Lower leg skin (tissue), 4 donors: ENCODE measurements around the gene GAS7. TPM values are rescaled to one million over a fixed set of nuclear protein-coding genes. Genes with fewer than 3 reads are reported as not detected.

Source experiments
- DNase-seq, 2 donors: peaks; one replicate each; pipeline ENCODE4 v3.0.0-alpha.2; 2019; ENCODE audit warnings: low spot score in 2 of 2
- H3K4me3 ChIP-seq: fragments of 200-600 bp; sonication (generic); 2 replicates; pipeline ENCODE4 v1.5.1; 2017; ENCODE audit warnings: mild to moderate bottlenecking, low read depth; ENCODE audit not compliant: poor library complexity, severe bottlenecking
- CTCF ChIP-seq, 3 donors: fragments of 450-650 bp; IDR thresholded peaks; one replicate each; pipeline ENCODE4 v1.5.1; 2016; ENCODE audit warnings: antibody characterized with exemption in 3 of 3, mild to moderate bottlenecking in 3 of 3, moderate library complexity in 2 of 3
- POLR2A ChIP-seq, 2 donors: fragments of 450-650 bp; IDR thresholded peaks; one replicate each; pipeline ENCODE4 v1.6.1; 2016 to 2017; ENCODE audit warnings: antibody characterized with exemption in 2 of 2, mild to moderate bottlenecking in 1 of 2, moderate library complexity in 1 of 2
- WGBS, 2 donors: methylation state at CpG; one replicate each; pipeline ENCODE4 v1.1.5; 2018; 5-methylcytosine and 5-hydroxymethylcytosine counted together
- intact Hi-C: fragments of 100-400 bp; cut with DNase I; formaldehyde crosslinking; loops from one replicate; pipeline ENCODE4 v1.15.0; 2023; ENCODE audit warnings: low total_unique reads
- total RNA-seq, 4 donors: library from RNA; depleted of rRNA; stranded (reverse); fragments of >200 nt; gene quantifications; one replicate each; pipeline ENCODE4 v1.1.0, GENCODE V29; 2016

GAS7 gene
- total RNA-seq, 4 donors from 2014 or later = 97.8 to 148 (median 117) TPM

DNA sequence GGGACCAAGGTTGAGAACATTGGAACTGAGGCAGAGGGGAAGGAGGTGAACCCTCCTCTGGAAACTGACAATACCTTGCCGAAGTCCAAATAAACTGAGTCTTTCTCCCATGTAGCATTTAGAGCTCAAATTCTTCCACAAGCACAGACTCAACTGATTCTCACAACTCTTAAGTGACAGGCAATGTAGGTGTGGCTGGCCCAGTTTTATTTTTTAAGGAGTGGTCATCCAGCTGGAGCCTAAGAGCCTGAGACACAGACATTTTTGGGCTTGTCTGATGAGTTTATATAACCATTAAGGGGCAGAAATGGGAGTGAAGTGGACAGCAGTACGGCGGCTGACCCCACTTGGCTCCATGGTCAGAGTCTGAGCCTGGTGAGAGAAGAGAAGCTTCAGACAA lies 304.2 kb downstream of the GAS7 start:
- no peak for DNase-seq
- TF ChIP-seq CTCF (IDR thresholded peaks at IDR 0.05) (no peak), POLR2A (IDR thresholded peaks at IDR 0.05) (no peak)
- H3K4me3 ChIP-seq = no peak overlapping the region
- 80 to 91% methylated on average over 3 of the region's 3 CpGs for WGBS, 2 donors
- intact Hi-C loops = no loop called here

DNA sequence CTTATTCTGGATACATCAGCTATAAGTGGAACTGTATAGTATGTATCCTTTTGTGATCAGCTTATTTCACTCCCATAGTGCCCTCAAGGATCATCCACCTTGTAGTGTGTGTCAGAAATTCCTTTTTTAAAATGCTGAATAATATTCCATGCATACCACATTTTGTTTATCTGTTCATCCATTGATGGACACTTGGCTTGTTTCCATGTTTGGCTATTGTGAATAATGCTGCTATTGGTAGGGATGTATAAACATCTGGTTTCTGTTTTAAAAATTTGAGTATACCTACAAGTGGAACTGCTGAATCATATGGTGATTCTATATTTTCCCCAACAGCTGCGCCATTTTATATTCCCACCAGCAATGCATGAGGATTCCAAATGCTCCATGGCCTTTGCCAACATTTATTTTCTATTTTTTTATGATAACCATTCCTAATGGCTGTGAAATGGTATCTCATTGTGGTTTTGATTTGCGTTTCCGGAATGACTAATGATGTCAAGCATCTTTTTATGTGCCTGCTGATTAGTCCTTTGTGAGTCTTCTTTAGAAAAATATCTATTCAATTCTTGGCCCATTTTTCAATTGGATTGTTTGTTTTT lies 304.9 kb downstream of the GAS7 start:
- 43 to 46% methylated on average over 3 of the region's 3 CpGs for WGBS, 2 donors
- DNase-seq = no peak
- no peak for TF ChIP-seq CTCF (IDR thresholded peaks at IDR 0.05)
- no peak for TF ChIP-seq POLR2A (IDR thresholded peaks at IDR 0.05)
- no peak overlapping the region for H3K4me3 ChIP-seq
- intact Hi-C loops = no loop called here

DNA sequence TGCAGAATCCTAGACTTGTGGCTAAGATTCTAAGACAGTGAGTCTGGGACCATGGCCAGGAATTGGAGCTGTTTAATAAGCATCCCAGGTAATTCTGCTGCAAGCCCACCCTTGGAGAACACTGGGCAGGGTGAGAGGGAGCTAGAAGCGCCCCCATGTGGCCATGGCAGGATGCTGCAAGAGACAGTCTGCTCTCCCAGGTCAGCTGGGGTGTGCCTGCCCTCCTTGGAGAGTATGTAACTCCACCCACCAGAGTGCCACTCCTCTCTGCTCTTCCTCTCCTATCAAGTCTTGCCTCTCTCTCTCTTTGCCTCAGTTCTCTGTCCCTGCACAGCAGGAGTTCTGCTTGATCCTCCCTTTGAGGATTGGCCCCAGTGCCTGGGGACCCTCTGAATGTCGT lies 308.3 kb downstream of the GAS7 start:
- H3K4me3 ChIP-seq = no peak overlapping the region
- DNase-seq = no peak
- no peak for TF ChIP-seq POLR2A (IDR thresholded peaks at IDR 0.05)
- TF ChIP-seq CTCF (IDR thresholded peaks at IDR 0.05) = no peak
- intact Hi-C loops = no loop called here
- WGBS, 2 donors = 6 to 27% methylated on average over 2 of the region's 2 CpGs

DNA sequence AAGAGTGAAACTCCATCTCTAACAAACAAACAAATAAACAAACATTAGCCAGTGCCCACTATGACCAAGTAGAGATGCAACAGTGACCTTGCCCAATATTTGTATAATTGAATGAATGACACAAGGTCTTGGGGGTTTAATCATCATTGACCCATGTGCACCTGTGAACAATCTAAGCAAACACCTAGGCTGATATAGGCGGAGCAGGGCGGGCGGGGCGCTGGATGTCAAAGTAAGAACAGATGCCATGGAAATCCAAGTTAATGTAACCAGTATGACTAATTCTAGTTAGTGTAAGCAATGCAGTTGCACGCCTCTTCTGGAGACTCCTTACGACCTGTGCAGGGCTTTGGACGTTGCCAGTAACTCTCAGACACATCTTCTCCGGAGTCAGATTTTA lies 310.9 kb downstream of the GAS7 start:
- intact Hi-C loops = no loop called here
- TF ChIP-seq POLR2A (IDR thresholded peaks at IDR 0.05) (no peak), CTCF (IDR thresholded peaks at IDR 0.05) (no peak)
- WGBS, 2 donors = 73 to 82% methylated on average over 8 of the region's 8 CpGs
- no peak for DNase-seq
- H3K4me3 ChIP-seq = no peak overlapping the region

DNA sequence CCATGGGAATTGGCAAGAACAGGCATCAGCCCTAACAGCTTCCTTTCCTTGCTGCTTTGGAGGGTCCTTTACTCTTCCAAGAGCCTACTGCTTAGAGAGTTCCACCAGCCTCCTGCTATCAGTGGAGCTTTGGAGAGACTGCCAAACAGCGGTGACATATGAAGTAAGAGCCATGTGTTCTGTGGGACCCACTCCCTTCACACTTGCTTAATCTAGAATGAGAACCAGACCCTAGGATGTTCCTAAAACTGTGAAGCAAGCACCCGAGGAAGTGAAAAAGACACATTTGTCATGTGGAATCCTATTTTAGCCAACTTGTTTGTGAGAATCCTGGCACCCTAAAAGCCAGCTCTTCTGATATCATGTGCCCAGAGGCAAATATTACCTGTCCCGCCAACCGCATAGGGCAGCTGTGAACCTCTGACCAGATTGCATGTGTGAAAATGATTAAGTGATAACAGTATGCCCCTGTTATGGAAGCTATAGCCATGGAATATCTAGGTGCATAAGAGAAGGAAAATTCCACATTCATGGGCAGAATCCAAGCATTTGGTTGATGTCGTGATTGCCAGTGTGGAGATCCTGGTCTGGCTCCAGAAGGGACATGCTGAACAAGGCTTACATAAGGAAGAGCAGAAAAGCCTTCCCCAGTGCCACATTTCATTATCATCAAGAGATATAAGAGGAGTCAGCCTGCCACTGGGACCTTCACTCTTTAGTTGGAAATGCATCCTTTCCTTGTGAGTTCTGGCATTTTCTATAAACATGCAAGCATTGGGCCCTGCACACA lies 312.1 kb downstream of the GAS7 start:
- intact Hi-C loops = no loop called here
- TF ChIP-seq POLR2A (IDR thresholded peaks at IDR 0.05) (no peak), CTCF (IDR thresholded peaks at IDR 0.05) (no peak)
- WGBS, 2 donors = 52 to 63% methylated on average over 5 of the region's 5 CpGs
- DNase-seq = no peak
- no peak overlapping the region for H3K4me3 ChIP-seq
